T-cell (primary cell): ENCODE measurements around the gene CBFB. TPM values are rescaled to one million over a fixed set of nuclear protein-coding genes. Genes with fewer than 3 reads are reported as not detected.
A peak's percentile ranks its signal among the peaks of the same experiment; 100 is the strongest.

Source experiments
- ATAC-seq, 4 experiments: fragments of 200-7000 bp in 3 of 4; fragments of 150-1000 bp in 1 of 4; cut with Tn5 transposase; replicated peaks in 1 of 4; 1 replicate in 3 of 4; 2 replicates in 1 of 4; pipeline ENCODE4 v1.10.0; 2021; ENCODE audit warnings: moderate library complexity in 3 of 4, mild to moderate bottlenecking in 2 of 4, moderate number of reproducible peaks in 1 of 4
- CTCF ChIA-PET, 2 donors: fragments of 300-600 bp; sonication (Branson Sonifier 250); formaldehyde crosslinking; loops; one replicate each; lab custom pipeline; 2022; ENCODE audit warnings: antibody characterized with exemption in 2 of 2; lab: Charles Lee
- POLR2A ChIA-PET, 2 donors: fragments of 300-600 bp; sonication (Branson Sonifier 250); formaldehyde crosslinking; loops; one replicate each; lab custom pipeline; 2022; ENCODE audit warnings: antibody characterized with exemption in 2 of 2; lab: Charles Lee
- DNase-seq, 35 experiments: peaks; one replicate each; pipeline versions ENCODE4 v3.0.0 to v3.0.0-alpha.2; 2013 to 2023
- H3K27ac ChIP-seq: one replicate; pipeline ENCODE4 v1.5.1; 2013; ENCODE audit warnings: low read length
- H3K27me3 ChIP-seq, 2 experiments: replicated peaks in 1 of 2; 1 replicate in 1 of 2; 2 replicates in 1 of 2; pipeline versions ENCODE4 v1.6.1 to v1.7.0; 2013; ENCODE audit warnings: low read length in 1 of 2, mixed read lengths in 1 of 2; ENCODE audit not compliant: control insufficient read depth in 2 of 2, insufficient read depth in 2 of 2; ENCODE audit errors: extremely low read depth in 1 of 2
- H3K36me3 ChIP-seq, 2 donors: 1 replicate in 1 of 2; 2 replicates in 1 of 2; pipeline versions ENCODE4 v1.6.1 to v1.7.0; 2013; ENCODE audit warnings: low read length in 1 of 2; ENCODE audit not compliant: control insufficient read depth in 2 of 2, insufficient read depth in 1 of 2; ENCODE audit errors: extremely low read depth in 1 of 2
- H3K4me1 ChIP-seq, 2 experiments: 1 replicate in 1 of 2; 2 replicates in 1 of 2; pipeline versions ENCODE4 v1.6.1 to v1.7.0; 2013; ENCODE audit warnings: low read length in 2 of 2, mixed read lengths in 1 of 2; ENCODE audit not compliant: insufficient read depth in 2 of 2, control insufficient read depth in 1 of 2; ENCODE audit errors: extremely low read depth in 1 of 2
- H3K4me3 ChIP-seq, 2 donors: 1 replicate in 1 of 2; 2 replicates in 1 of 2; pipeline versions ENCODE4 v1.5.1 to v1.7.0; 2013; ENCODE audit warnings: mild to moderate bottlenecking in 2 of 2, low read length in 1 of 2, moderate library complexity in 1 of 2; ENCODE audit not compliant: control insufficient read depth in 1 of 2; ENCODE audit errors: extremely low read depth in 1 of 2
- H3K9me3 ChIP-seq: 2 replicates; pipeline ENCODE4 v1.7.0; 2013
- H3K27ac Mint-ChIP-seq, 2 donors: one replicate each; pipeline ENCODE4 v1.8.0; 2020 to 2021; ENCODE audit warnings: mild to moderate bottlenecking in 2 of 2, mixed read lengths in 2 of 2
- H3K27me3 Mint-ChIP-seq, 2 donors: one replicate each; pipeline ENCODE4 v1.8.0; 2021 to 2022; ENCODE audit warnings: mixed read lengths in 2 of 2
- H3K36me3 Mint-ChIP-seq: one replicate; pipeline ENCODE4 v1.8.0; 2021; ENCODE audit warnings: mixed read lengths
- H3K4me1 Mint-ChIP-seq, 3 donors: one replicate each; pipeline ENCODE4 v1.8.0; 2020 to 2022; ENCODE audit warnings: mixed read lengths in 3 of 3, mild to moderate bottlenecking in 1 of 3
- H3K4me3 Mint-ChIP-seq, 3 donors: one replicate each; pipeline ENCODE4 v1.8.0; 2020 to 2022; ENCODE audit warnings: mild to moderate bottlenecking in 3 of 3, mixed read lengths in 3 of 3, moderate library complexity in 3 of 3
- H3K9me3 Mint-ChIP-seq, 3 donors: one replicate each; pipeline ENCODE4 v1.8.0; 2020 to 2022; ENCODE audit warnings: mixed read lengths in 3 of 3
- WGBS: methylation state at CpG from one replicate; pipeline ENCODE4 v1.1.5; 2013; ENCODE audit warnings: missing lambda C conversion rate; ENCODE audit not compliant: insufficient coverage; 5-methylcytosine and 5-hydroxymethylcytosine counted together
- total RNA-seq, 35 experiments: library from RNA in 6 of 35; stranded (reverse) in 6 of 35; fragments of 120-200 nt in 1 of 35; gene quantifications; one replicate each; pipeline versions ENCODE4 v1.2.1 to v1.2.4 and lab custom pipeline; 2013 to 2026

Gene CBFB
- total RNA-seq, 5 donors from 2014 or later (not counting 1 experiment from before 2014, with no cell fraction given) = 80.0 to 115 (median 96.5) TPM

DNA sequence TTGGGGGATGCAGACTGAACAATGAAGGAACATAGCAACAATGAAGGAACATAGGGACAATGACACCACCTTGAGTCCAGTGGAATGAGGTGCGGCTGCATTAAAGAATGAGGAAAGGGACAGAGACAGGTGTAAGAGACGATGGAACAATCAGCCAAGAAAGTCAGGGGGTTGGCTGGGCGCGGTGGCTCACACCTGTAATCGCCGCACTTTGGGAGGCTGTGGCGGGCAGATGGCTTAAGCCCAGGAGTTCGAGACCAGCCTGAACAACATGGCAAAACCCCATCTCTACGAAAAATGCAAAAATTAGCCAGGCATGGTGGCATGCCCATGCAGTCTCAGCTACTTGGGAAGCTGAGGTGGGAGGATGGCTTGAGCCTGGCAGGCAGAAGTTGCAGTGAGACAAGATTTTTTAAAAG is 13.6 kb upstream of the CBFB start:
- 95% methylated on average over 9 of the region's 9 CpGs for WGBS
- CTCF ChIA-PET = no interaction called here
- no peak for DNase-seq
- Mint-ChIP-seq H3K27me3 (no peaks in the 10 kb centered on the region), H3K9me3 (no peaks in the 10 kb centered on the region), H3K4me3 (peak overlapping the region in 1 of 3 donors; percentile 80), H3K4me1 (peaks cover 5 to 11% (median 10%) of the 10 kb centered on the region in 3 donors), H3K36me3 (no peaks in the 10 kb centered on the region), H3K27ac (no peak overlapping the region)
- no peak overlapping the region for H3K27ac ChIP-seq
- no peak overlapping the region for H3K4me3 ChIP-seq
- POLR2A ChIA-PET = no interaction called here
- ATAC-seq = no peak
- H3K4me1 ChIP-seq = peaks cover 0 to 16% of the 10 kb centered on the region in 2 experiments
- peaks cover 0 to 22% of the 10 kb centered on the region in 2 experiments for H3K27me3 ChIP-seq
- no peaks in the 10 kb centered on the region for H3K36me3 ChIP-seq
- H3K9me3 ChIP-seq = no peaks in the 10 kb centered on the region

DNA sequence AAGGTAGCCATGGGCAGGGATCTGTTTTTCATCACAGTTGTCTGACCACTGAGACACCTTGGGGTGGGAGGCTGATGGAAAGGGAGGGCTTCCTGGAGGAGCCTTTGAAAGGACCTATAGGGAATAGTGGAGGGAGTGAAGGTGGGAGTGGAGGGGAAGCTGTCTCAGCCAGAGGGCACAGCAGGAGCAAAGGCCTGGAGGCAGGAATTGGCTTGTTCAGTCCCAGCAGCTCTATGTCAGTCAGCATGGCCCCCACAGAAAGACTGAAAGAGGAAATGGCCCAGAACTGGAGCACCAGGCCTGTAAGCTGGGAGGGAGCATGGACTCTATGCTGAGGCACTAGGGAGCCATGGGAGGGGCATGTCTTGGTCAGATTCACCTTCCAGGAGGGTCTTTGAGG is 12.8 kb upstream of the CBFB start:
- H3K27me3 ChIP-seq = peaks cover 0 to 22% of the 10 kb centered on the region in 2 experiments
- no peak overlapping the region for H3K4me3 ChIP-seq
- no peaks in the 10 kb centered on the region for H3K27me3 Mint-ChIP-seq
- H3K4me1 ChIP-seq = peaks cover 0 to 16% of the 10 kb centered on the region in 2 experiments
- no peak overlapping the region for H3K27ac ChIP-seq
- no peak overlapping the region for H3K27ac Mint-ChIP-seq
- no peaks in the 10 kb centered on the region for H3K36me3 Mint-ChIP-seq
- H3K9me3 ChIP-seq = no peaks in the 10 kb centered on the region
- H3K4me3 Mint-ChIP-seq = no peak overlapping the region
- H3K9me3 Mint-ChIP-seq = no peaks in the 10 kb centered on the region
- ATAC-seq = no peak
- H3K36me3 ChIP-seq = no peaks in the 10 kb centered on the region
- ChIA-PET CTCF (interaction anchor here in 1 of 2 donors (0.5 to 1.5 kb wide), 2 partner anchors 44 to 139 kb away, joined by 3 read pairs; no protein-coding TSS in a partner anchor), POLR2A (no interaction called here)
- H3K4me1 Mint-ChIP-seq = peaks cover 5 to 11% (median 10%) of the 10 kb centered on the region in 3 donors
- DNase-seq = no peak

DNA sequence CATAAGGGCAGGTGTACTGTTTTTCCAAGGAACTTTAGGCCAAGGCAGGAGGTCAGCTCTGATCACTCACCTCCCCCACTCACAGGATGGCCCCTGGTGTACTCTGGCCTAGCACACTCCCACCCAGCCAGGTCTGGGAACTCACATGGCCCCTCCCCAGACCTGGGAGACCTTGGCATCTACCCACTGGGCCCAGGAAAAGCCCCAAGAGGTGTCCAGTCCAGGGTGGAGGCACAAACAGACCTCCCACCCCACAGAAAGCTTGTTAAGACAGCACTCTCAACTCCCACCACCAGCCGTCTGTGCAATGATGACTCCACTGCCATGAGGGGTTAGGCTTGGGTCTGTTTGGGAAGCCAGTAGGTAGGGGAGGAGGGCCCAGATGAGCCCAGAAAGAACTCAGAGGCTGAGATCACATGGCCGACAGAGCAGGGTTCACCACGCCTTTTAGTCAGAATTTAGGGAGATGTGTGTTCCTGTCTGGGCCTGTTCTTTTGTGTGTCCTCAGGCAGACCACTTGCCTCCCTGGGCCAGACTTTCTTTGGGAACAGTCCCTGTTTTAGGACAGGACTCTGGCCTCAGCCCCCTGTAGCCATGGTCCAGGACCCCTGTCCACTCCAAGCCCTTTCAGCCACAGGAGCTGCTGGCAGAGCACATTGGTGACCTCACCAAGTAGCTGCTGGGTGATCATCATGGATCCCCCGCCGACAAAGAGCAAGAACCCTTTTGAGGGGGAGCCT is 12.1 kb upstream of the CBFB start:
- ATAC-seq (no peak), DNase-seq (no peak)
- H3K4me1 Mint-ChIP-seq = peaks cover 5 to 11% (median 10%) of the 10 kb centered on the region in 3 donors
- no peaks in the 10 kb centered on the region for H3K36me3 Mint-ChIP-seq
- no peak overlapping the region for H3K27ac Mint-ChIP-seq
- POLR2A ChIA-PET = no interaction called here
- no peaks in the 10 kb centered on the region for H3K36me3 ChIP-seq
- H3K27me3 Mint-ChIP-seq = no peaks in the 10 kb centered on the region
- no peak overlapping the region for H3K4me3 ChIP-seq
- CTCF ChIA-PET = interaction anchor here (0.5 to 1.8 kb wide), 9 partner anchors 15 to 143 kb away, joined by 3 to 24 read pairs (median 6); partner anchors contain the start of genes FBXL8 (in 1 of the 2) and TRADD (in 1 of the 2)
- 100% methylated on average over 4 of the region's 5 CpGs for WGBS
- H3K4me3 Mint-ChIP-seq = no peak overlapping the region
- H3K9me3 Mint-ChIP-seq = no peaks in the 10 kb centered on the region
- peaks cover 0 to 22% of the 10 kb centered on the region in 2 experiments for H3K27me3 ChIP-seq
- no peak overlapping the region for H3K27ac ChIP-seq
- peaks cover 0 to 16% of the 10 kb centered on the region in 2 experiments for H3K4me1 ChIP-seq
- H3K9me3 ChIP-seq = no peaks in the 10 kb centered on the region

DNA sequence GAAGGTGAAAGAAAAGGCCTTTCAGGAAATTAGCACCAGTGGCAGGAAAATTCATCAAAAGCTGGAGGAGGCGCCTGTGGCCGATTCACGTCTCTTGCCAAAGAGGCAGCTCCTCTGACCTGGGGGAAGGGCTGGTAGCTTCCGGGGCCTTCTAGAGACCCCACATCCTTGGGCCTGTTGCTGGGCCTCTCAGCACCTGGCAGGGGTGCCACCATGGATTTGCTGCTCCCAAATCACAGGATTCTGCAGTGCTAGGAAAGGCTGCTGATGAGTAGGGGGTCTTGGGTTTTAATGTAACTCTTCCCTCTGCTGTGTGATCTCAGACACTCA is 11.6 kb upstream of the CBFB start:
- ChIA-PET POLR2A (interaction anchor here in 1 of 2 donors (0.6 kb wide), 1 partner anchor 38 kb away, joined by 5 read pairs; no protein-coding TSS in a partner anchor), CTCF (interaction anchor here (0.5 to 2.4 kb wide), 19 partner anchors 13 to 167 kb away, joined by 3 to 24 read pairs (median 7); partner anchors contain the start of genes FBXL8 (in 1 of the 2) and TRADD (in 1 of the 2))
- Histone ChIP-seq H3K9me3 (no peaks in the 10 kb centered on the region), H3K27ac (no peak overlapping the region), H3K4me3 (no peak overlapping the region), H3K36me3 (no peaks in the 10 kb centered on the region), H3K27me3 (peaks cover 0 to 22% of the 10 kb centered on the region in 2 experiments), H3K4me1 (peaks cover 0 to 16% of the 10 kb centered on the region in 2 experiments)
- no peak for ATAC-seq
- no peak overlapping the region for H3K4me3 Mint-ChIP-seq
- H3K36me3 Mint-ChIP-seq = no peaks in the 10 kb centered on the region
- no peaks in the 10 kb centered on the region for H3K27me3 Mint-ChIP-seq
- DNase-seq = no peak
- peaks cover 5 to 12% (median 10%) of the 10 kb centered on the region in 3 donors for H3K4me1 Mint-ChIP-seq
- H3K9me3 Mint-ChIP-seq = no peaks in the 10 kb centered on the region
- no peak overlapping the region for H3K27ac Mint-ChIP-seq
- WGBS = 88% methylated on average over 4 of the region's 4 CpGs

GRCh38 chr16:67017810-67018488 is 11.0 kb upstream of the CBFB start:
- no peak overlapping the region for H3K4me3 Mint-ChIP-seq
- peaks cover 5 to 17% (median 14%) of the 10 kb centered on the region in 3 donors for H3K4me1 Mint-ChIP-seq
- no peaks in the 10 kb centered on the region for H3K9me3 Mint-ChIP-seq
- H3K36me3 Mint-ChIP-seq = no peaks in the 10 kb centered on the region
- Histone ChIP-seq H3K27ac (no peak overlapping the region), H3K4me3 (no peak overlapping the region), H3K9me3 (no peaks in the 10 kb centered on the region), H3K27me3 (peaks cover 0 to 20% of the 10 kb centered on the region in 2 experiments), H3K36me3 (no peaks in the 10 kb centered on the region), H3K4me1 (peaks cover 0 to 15% of the 10 kb centered on the region in 2 experiments)
- DNase-seq = peak; percentile 62 to 90 (median 78)
- POLR2A ChIA-PET = interaction anchor here (0.6 to 1.0 kb wide), 2 partner anchors 37 to 49 kb away, joined by 3 to 5 read pairs; no protein-coding TSS in a partner anchor
- WGBS = 18% methylated on average over 3 of the region's 6 CpGs
- no peaks in the 10 kb centered on the region for H3K27me3 Mint-ChIP-seq
- H3K27ac Mint-ChIP-seq = no peak overlapping the region
- peak; percentile 72 to 90 (median 76) for ATAC-seq
- CTCF ChIA-PET = interaction anchor here (0.5 to 2.4 kb wide), 25 partner anchors 10 to 1511 kb away, joined by 3 to 24 read pairs (median 4); partner anchors contain the start of genes CBFB (in 1 of the 2), FBXL8 (in 1 of the 2) and TRADD (in 1 of the 2)

DNA sequence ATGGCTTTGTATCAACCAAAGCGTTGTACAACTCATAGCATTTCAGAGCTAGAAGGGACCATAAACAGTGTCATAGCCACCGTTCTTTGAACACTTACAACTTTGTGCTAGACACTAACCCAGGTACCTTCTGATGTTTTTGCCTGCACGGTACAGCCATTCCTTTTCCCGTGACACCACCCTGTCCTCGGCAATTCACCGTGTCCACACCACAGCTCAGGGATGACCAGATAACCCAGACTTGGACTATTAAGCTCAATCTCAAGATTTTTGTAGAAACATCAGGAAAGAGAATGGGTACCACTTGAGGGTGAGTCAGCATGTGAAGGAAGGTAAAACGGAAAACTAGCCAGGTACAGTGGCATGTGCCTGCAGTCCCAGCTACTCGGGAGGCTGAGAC is 9.8 kb upstream of the CBFB start:
- H3K36me3 Mint-ChIP-seq = no peaks in the 10 kb centered on the region
- DNase-seq (no peak), ATAC-seq (no peak)
- Histone ChIP-seq H3K4me1 (peaks cover 0 to 7% of the 10 kb centered on the region in 2 experiments), H3K27me3 (peaks cover 0 to 12% of the 10 kb centered on the region in 2 experiments), H3K36me3 (no peaks in the 10 kb centered on the region), H3K4me3 (no peak overlapping the region), H3K27ac (no peak overlapping the region), H3K9me3 (no peaks in the 10 kb centered on the region)
- no peak overlapping the region for H3K27ac Mint-ChIP-seq
- WGBS = 93% methylated on average over 7 of the region's 8 CpGs
- no peaks in the 10 kb centered on the region for H3K27me3 Mint-ChIP-seq
- H3K9me3 Mint-ChIP-seq = no peaks in the 10 kb centered on the region
- H3K4me1 Mint-ChIP-seq = peaks cover 5 to 22% (median 10%) of the 10 kb centered on the region in 3 donors
- POLR2A ChIA-PET = interaction anchor here (0.6 to 0.7 kb wide), 3 partner anchors 9 to 739 kb away, joined by 4 to 6 read pairs (median 4); no protein-coding TSS in a partner anchor
- no peak overlapping the region for H3K4me3 Mint-ChIP-seq
- CTCF ChIA-PET = interaction anchor here (0.6 to 2.4 kb wide), 7 partner anchors 8 to 154 kb away, joined by 3 to 24 read pairs (median 5); no protein-coding TSS in a partner anchor
